Measurements from ENCODE around the gene FKRP.

FKRP gene

DNA sequence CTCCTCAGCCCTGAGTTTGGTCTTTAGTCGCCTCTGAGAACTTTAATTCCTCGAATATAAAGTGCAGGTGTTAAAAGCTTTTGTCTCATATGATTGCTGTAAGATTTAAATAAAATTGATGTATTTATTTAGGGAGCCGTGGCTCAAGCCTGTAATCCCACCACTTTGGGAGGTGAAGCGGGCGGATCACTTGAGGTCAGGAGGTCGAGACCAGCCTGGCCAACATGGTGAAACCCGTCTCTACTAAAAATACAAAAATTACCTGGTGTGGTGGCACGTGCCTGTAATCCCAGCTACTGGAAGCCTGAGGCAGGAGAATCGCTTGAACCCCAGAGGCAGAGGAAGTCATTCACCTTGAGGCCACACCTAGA is 43.1 kb downstream of the FKRP start (continued):
- TF ChIP-seq, protein P1, sequence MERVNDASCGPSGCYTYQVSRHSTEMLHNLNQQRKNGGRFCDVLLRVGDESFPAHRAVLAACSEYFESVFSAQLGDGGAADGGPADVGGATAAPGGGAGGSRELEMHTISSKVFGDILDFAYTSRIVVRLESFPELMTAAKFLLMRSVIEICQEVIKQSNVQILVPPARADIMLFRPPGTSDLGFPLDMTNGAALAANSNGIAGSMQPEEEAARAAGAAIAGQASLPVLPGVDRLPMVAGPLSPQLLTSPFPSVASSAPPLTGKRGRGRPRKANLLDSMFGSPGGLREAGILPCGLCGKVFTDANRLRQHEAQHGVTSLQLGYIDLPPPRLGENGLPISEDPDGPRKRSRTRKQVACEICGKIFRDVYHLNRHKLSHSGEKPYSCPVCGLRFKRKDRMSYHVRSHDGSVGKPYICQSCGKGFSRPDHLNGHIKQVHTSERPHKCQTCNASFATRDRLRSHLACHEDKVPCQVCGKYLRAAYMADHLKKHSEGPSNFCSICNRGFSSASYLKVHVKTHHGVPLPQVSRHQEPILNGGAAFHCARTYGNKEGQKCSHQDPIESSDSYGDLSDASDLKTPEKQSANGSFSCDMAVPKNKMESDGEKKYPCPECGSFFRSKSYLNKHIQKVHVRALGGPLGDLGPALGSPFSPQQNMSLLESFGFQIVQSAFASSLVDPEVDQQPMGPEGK (CRISPR knock-in tag; IDR thresholded peaks at IDR 0.05; ENCODE audit: borderline replicate concordance): no peak

- ATAC-seq: no peak
- no peak for TF ChIP-seq ISL1 (CRISPR knock-in tag; IDR thresholded peaks at IDR 0.05)
- TF ChIP-seq OSR1 (CRISPR knock-in tag; IDR thresholded peaks at IDR 0.05): no peak
- TF ChIP-seq SNAI2 (CRISPR knock-in tag; IDR thresholded peaks at IDR 0.05): no peak
- no peak for TF ChIP-seq RARB (CRISPR knock-in tag; IDR thresholded peaks at IDR 0.05)
- TF ChIP-seq ZNF565 (CRISPR knock-in tag; conservative IDR thresholded peaks at IDR 0.05; ENCODE audit: low read depth): no peak
- TF ChIP-seq ZNF8 (CRISPR knock-in tag; IDR thresholded peaks at IDR 0.05): no peak
- TF ChIP-seq TCF4 (CRISPR knock-in tag; IDR thresholded peaks at IDR 0.05; ENCODE audit: borderline replicate concordance): no peak
- no peak for TF ChIP-seq PPARA (CRISPR knock-in tag; IDR thresholded peaks at IDR 0.05; ENCODE audit: borderline replicate concordance)
- TF ChIP-seq POU6F1 (CRISPR knock-in tag; IDR thresholded peaks at IDR 0.05; ENCODE audit: borderline replicate concordance, low read depth): no peak
- TF ChIP-seq, protein P2, sequence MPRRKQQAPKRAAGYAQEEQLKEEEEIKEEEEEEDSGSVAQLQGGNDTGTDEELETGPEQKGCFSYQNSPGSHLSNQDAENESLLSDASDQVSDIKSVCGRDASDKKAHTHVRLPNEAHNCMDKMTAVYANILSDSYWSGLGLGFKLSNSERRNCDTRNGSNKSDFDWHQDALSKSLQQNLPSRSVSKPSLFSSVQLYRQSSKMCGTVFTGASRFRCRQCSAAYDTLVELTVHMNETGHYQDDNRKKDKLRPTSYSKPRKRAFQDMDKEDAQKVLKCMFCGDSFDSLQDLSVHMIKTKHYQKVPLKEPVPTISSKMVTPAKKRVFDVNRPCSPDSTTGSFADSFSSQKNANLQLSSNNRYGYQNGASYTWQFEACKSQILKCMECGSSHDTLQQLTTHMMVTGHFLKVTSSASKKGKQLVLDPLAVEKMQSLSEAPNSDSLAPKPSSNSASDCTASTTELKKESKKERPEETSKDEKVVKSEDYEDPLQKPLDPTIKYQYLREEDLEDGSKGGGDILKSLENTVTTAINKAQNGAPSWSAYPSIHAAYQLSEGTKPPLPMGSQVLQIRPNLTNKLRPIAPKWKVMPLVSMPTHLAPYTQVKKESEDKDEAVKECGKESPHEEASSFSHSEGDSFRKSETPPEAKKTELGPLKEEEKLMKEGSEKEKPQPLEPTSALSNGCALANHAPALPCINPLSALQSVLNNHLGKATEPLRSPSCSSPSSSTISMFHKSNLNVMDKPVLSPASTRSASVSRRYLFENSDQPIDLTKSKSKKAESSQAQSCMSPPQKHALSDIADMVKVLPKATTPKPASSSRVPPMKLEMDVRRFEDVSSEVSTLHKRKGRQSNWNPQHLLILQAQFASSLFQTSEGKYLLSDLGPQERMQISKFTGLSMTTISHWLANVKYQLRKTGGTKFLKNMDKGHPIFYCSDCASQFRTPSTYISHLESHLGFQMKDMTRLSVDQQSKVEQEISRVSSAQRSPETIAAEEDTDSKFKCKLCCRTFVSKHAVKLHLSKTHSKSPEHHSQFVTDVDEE (CRISPR knock-in tag; IDR thresholded peaks at IDR 0.05): no peak
These were observed 43.5 kb downstream of the FKRP start for GRCh38 chr19:46789371-46789770.

- no peak for ATAC-seq
- TF ChIP-seq, protein P2 (CRISPR knock-in tag; IDR thresholded peaks at IDR 0.05): no peak
- TF ChIP-seq TOX (CRISPR knock-in tag; IDR thresholded peaks at IDR 0.05; ENCODE audit: borderline replicate concordance) (no peak), ZC3H10 (CRISPR knock-in tag; IDR thresholded peaks at IDR 0.05) (no peak), ZNF70 (CRISPR knock-in tag; IDR thresholded peaks at IDR 0.05) (no peak), CSDC2 (CRISPR knock-in tag; IDR thresholded peaks at IDR 0.05) (no peak), ZFP3 (CRISPR knock-in tag; IDR thresholded peaks at IDR 0.05) (no peak), GLIS3 (CRISPR knock-in tag; IDR thresholded peaks at IDR 0.05) (no peak), SNAI2 (CRISPR knock-in tag; IDR thresholded peaks at IDR 0.05) (no peak), ZNF8 (CRISPR knock-in tag; IDR thresholded peaks at IDR 0.05) (no peak), ISL1 (CRISPR knock-in tag; IDR thresholded peaks at IDR 0.05) (no peak), ZFP30 (CRISPR knock-in tag; IDR thresholded peaks at IDR 0.05) (no peak)
- TF ChIP-seq, protein P3, sequence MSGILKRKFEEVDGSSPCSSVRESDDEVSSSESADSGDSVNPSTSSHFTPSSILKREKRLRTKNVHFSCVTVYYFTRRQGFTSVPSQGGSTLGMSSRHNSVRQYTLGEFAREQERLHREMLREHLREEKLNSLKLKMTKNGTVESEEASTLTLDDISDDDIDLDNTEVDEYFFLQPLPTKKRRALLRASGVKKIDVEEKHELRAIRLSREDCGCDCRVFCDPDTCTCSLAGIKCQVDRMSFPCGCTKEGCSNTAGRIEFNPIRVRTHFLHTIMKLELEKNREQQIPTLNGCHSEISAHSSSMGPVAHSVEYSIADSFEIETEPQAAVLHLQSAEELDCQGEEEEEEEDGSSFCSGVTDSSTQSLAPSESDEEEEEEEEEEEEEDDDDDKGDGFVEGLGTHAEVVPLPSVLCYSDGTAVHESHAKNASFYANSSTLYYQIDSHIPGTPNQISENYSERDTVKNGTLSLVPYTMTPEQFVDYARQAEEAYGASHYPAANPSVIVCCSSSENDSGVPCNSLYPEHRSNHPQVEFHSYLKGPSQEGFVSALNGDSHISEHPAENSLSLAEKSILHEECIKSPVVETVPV (CRISPR knock-in tag; IDR thresholded peaks at IDR 0.05): no peak
These were observed 46.1 kb downstream of the FKRP start for GRCh38 chr19:46791944-46792343.
